ENCODE data around the gene PIWIL1. TPM values are rescaled to one million over a fixed set of nuclear protein-coding genes. Genes with fewer than 3 reads are reported as not detected.

Gene PIWIL1
- total RNA-seq, 1 experiment from 2014 or later, result not detected

DNA sequence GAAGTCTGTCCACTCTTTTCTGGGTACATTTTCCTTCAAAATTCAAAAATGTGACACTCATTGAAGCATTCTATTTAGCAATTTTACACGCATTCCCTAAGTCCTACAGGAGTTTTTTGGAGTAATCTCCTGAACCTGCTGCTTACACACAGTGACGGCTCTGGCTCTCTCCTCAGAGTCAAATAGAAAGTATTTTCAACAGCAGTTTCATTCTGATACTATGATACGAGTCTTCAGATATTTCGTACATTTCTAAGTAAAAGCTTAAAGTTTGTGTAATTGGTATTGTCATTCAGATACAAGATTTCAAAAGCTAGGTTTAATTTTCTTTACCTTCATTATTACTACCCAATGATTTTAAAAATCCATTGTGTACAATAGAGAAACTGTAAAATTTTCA lies 36.4 kb downstream of the PIWIL1 start:
- no peak overlapping the region for H3K4me3 Mint-ChIP-seq
- Histone ChIP-seq H2BK15ac (ENCODE audit: low read depth, low read length) (no peak overlapping the region), H3K4me2 (ENCODE audit: insufficient read depth, insufficient read length, low read length) (no peak overlapping the region), H3K14ac (ENCODE audit: insufficient read depth, low read length) (no peak overlapping the region), H2BK20ac (ENCODE audit: low read depth, low read length, poor library complexity, severe bottlenecking) (no peak overlapping the region), H3K9ac (ENCODE audit: extremely low read depth, insufficient read length, low read length) (no peak overlapping the region), H3K56ac (ENCODE audit: insufficient read length, low read depth, low read length) (no peak overlapping the region), H4K8ac (replicated peaks; ENCODE audit: insufficient read length, low read depth, low read length) (no peak overlapping the region), H3K23me2 (ENCODE audit: insufficient read length, low read depth, low read length, poor library complexity, severe bottlenecking) (no peaks in the 10 kb centered on the region), H3T11ph (ENCODE audit: low read length) (no peak overlapping the region), H4K5ac (ENCODE audit: insufficient read length, low read depth, low read length) (no peak overlapping the region), H2AK5ac (ENCODE audit: insufficient read length, low read length) (no peak overlapping the region), H3K4me1 (ENCODE audit: insufficient read depth, low read length) (no peaks in the 10 kb centered on the region; the same call in 1 of the 2 replicates), H2AFZ (ENCODE audit: low read length) (no peak overlapping the region), H2BK12ac (ENCODE audit: insufficient read length, low read depth, low read length) (no peak overlapping the region), H3K27ac (ENCODE audit: insufficient read length, low read depth, low read length) (no peak overlapping the region), H3K79me2 (ENCODE audit: insufficient read depth, low read length) (no peaks in the 10 kb centered on the region), H3K79me1 (ENCODE audit: insufficient read depth, low read depth, low read length, poor library complexity, severe bottlenecking) (no peaks in the 10 kb centered on the region), H3K9me3 (ENCODE audit: control insufficient read depth, low read depth, low read length) (no peaks in the 10 kb centered on the region), H3K18ac (ENCODE audit: insufficient read length, low read depth, low read length) (no peak overlapping the region), H4K20me1 (ENCODE audit: control insufficient read depth, insufficient read depth, insufficient read length) (no peaks in the 10 kb centered on the region), H3K4ac (ENCODE audit: low read depth, low read length) (no peak overlapping the region), H2BK120ac (ENCODE audit: low read depth, low read length, poor library complexity, severe bottlenecking) (no peak overlapping the region), H2BK5ac (ENCODE audit: insufficient read length, low read length) (no peak overlapping the region), H3K27me3 (ENCODE audit: insufficient read depth, low read length) (no peaks in the 10 kb centered on the region; the same call in 1 of the 2 replicates), H3K23ac (ENCODE audit: insufficient read length, low read depth, low read length) (no peak overlapping the region), H4K91ac (ENCODE audit: insufficient read length, low read depth, low read length) (no peak overlapping the region)
- TF ChIP-seq, protein P1, sequence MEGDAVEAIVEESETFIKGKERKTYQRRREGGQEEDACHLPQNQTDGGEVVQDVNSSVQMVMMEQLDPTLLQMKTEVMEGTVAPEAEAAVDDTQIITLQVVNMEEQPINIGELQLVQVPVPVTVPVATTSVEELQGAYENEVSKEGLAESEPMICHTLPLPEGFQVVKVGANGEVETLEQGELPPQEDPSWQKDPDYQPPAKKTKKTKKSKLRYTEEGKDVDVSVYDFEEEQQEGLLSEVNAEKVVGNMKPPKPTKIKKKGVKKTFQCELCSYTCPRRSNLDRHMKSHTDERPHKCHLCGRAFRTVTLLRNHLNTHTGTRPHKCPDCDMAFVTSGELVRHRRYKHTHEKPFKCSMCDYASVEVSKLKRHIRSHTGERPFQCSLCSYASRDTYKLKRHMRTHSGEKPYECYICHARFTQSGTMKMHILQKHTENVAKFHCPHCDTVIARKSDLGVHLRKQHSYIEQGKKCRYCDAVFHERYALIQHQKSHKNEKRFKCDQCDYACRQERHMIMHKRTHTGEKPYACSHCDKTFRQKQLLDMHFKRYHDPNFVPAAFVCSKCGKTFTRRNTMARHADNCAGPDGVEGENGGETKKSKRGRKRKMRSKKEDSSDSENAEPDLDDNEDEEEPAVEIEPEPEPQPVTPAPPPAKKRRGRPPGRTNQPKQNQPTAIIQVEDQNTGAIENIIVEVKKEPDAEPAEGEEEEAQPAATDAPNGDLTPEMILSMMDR (conservative IDR thresholded peaks at IDR 0.05), result no peak
- no CpG with 5 or more reads among the region's 4 CpGs for WGBS (ENCODE audit: extremely low coverage, insufficient read length, low lambda C conversion rate)
- H3K36me3 Mint-ChIP-seq (ENCODE audit: insufficient read depth in 1 of 3, low read depth in 3 of 3), result no peaks in the 10 kb centered on the region
- peaks cover 48% of the 10 kb centered on the region for H3K27me3 Mint-ChIP-seq (ENCODE audit: low read depth)
- DNase-seq, result no peak
- H3K27ac Mint-ChIP-seq, result no peak overlapping the region
- H3K9me3 Mint-ChIP-seq, result no peaks in the 10 kb centered on the region
- peaks cover 6 to 9% of the 10 kb centered on the region in 2 experiments; a peak in 3 of 4 replicates for H3K4me1 Mint-ChIP-seq
